ENCODE measurements around the gene SNRPD1. TPM values are rescaled to one million over a fixed set of nuclear protein-coding genes. Genes with fewer than 3 reads are reported as not detected.
A peak's percentile ranks its signal among the peaks of the same experiment; 100 is the strongest.
"Not testable (repeated sequence)": the region's sequence is repeated elsewhere in the genome, so short reads cannot be mapped to it uniquely, and the experiment has no call there.

The SNRPD1 gene
- 29.4 and 54.3 TPM in 2 replicates for total RNA-seq

DNA sequence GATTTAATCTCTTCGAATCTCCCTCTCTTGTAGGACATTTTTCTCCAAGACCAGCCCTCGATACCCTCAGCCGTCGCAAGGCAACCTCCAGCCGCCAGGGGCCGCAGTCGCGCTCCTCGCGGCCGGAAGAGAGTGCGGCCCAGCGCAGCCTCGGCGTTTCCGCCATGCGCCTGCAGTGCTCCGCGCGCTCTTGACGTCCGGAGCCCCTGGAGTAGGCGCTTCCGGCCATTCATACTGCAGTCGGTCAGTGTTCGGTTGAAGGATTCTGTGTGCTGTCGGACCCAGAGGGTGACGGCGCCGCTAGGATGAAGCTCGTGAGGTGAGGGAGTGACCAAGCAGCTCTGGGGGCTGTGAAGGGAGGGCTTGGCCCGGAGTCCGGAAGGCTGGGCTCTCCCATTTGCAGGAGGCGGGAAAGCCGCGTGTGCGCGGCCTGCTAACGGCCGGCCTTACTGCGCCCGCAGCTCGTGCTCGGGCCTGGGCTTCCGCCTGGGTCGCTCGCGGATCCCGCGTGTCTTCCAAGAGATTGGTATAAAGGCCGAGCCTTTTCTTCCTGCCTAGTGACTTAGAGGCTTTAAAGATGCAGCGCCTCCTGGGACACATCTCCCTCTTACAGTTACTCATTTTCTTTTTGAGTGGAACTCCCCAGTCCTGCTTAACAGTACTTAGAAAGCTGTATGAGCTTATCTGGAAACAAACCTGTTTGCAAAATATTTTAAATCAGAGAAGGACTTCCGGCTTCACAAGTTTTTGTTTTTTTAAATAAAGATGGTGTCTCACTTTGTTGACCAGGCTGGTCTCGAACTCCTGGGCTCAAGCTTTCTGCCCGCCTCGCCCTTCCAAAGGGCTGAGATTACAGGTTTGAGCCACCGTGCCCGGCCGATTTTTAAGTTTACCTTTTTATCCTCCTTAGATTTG lies at the start of gene SNRPD1:
SNRPD1 (plus strand) TSS at position 190 of the 915 bp plus-strand sequence; CDS start at position 306, 116 bp downstream.
- DNase-seq (ENCODE audit: low read depth): peak; percentile 48
- TF ChIP-seq, protein P1, sequence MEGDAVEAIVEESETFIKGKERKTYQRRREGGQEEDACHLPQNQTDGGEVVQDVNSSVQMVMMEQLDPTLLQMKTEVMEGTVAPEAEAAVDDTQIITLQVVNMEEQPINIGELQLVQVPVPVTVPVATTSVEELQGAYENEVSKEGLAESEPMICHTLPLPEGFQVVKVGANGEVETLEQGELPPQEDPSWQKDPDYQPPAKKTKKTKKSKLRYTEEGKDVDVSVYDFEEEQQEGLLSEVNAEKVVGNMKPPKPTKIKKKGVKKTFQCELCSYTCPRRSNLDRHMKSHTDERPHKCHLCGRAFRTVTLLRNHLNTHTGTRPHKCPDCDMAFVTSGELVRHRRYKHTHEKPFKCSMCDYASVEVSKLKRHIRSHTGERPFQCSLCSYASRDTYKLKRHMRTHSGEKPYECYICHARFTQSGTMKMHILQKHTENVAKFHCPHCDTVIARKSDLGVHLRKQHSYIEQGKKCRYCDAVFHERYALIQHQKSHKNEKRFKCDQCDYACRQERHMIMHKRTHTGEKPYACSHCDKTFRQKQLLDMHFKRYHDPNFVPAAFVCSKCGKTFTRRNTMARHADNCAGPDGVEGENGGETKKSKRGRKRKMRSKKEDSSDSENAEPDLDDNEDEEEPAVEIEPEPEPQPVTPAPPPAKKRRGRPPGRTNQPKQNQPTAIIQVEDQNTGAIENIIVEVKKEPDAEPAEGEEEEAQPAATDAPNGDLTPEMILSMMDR (conservative IDR thresholded peaks at IDR 0.05; ENCODE audit: low read depth, low read length): peak; percentile 94
- peak within 1 kb of the TSS; percentile 74 for H3K4me3 ChIP-seq (ENCODE audit: low read depth, low read length)

DNA sequence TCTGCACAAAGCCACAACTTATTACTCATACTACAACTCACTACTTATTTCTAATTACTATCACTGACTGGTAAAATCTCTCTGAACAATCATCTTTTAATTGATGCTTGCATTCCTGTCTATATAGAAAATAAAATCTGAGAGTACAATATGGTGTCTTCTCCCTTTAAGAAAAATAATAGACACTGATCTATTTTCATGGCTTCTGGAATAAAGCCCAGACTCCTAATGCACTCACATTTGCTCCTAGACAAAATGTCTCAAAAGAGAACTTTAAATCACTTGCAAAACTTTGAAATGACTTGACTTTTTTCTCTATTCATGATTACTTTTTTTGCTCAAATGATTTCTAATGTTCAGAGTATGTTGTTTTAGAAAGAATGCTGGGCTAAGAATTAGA lies 40.3 kb upstream of the SNRPD1 start:
- TF ChIP-seq, protein P1 (conservative IDR thresholded peaks at IDR 0.05; ENCODE audit: low read depth, low read length): no peak
- no peak for DNase-seq (ENCODE audit: low read depth)
- no peak overlapping the region for H3K4me3 ChIP-seq (ENCODE audit: low read depth, low read length)

DNA sequence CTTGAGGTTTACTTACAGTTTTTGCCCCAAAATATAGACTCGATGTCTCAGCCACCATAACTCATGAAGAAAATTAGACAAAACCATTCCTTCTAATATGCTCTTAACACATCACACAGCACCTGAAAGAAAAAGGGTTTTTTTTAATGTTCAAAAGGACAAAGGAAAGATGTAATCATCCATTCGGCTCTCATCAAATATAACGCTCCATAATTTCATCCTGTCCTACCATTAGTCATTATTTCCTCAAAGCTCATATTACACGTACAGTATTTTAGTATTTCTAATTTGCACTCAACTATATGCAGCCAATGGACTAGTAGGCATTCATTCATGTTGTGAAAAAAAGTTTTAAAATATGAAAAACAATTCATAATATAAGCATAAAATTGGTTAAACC lies 36.5 kb upstream of the SNRPD1 start:
- DNase-seq (ENCODE audit: low read depth): no peak
- TF ChIP-seq, protein P1 (conservative IDR thresholded peaks at IDR 0.05; ENCODE audit: low read depth, low read length): no peak
- H3K4me3 ChIP-seq (ENCODE audit: low read depth, low read length): no peak overlapping the region

DNA sequence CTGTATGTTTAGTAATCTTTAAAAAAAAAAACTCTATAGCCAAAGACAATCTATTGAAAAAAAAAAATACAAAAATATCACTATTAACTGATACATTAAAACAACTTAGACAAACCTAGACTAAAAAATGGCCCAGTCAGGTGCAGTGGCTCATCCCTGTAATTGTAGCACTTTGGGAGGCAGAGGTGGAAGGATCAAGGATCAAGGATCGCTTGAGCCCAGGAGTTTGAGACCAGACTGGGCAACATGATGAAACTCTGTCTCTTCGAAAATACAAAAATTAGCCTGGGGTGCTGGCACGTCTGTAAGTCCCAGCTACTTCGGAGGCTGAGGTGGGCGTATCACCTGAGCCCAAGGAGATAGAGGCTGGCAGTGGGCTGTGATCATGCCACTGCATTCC lies 27.7 kb upstream of the SNRPD1 start:
- no peak overlapping the region for H3K4me3 ChIP-seq (ENCODE audit: low read depth, low read length)
- DNase-seq (ENCODE audit: low read depth): no peak
- TF ChIP-seq, protein P1 (conservative IDR thresholded peaks at IDR 0.05; ENCODE audit: low read depth, low read length): no peak

DNA sequence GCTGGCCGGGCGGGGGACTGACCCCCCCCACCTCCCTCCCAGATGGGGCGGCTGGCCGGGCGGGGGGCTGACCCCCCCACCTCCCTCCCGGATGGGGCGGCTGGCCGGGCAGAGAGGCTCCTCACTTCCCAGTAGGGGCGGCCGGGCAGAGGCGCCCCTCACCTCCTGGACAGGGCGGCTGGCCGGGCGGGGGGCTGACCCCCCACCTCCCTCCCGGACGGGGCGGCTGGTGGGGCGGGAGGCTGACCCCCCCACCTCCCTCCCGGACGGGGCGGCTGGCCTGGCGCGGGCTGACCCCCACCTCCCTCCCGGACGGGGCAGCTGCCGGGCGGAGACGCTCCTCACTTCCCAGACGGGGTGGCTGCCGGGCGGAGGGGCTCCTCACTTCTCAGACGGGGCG lies 19.8 kb upstream of the SNRPD1 start:
- DNase-seq (ENCODE audit: low read depth); H3K4me3 ChIP-seq (ENCODE audit: low read depth, low read length): not testable (repeated sequence)

DNA sequence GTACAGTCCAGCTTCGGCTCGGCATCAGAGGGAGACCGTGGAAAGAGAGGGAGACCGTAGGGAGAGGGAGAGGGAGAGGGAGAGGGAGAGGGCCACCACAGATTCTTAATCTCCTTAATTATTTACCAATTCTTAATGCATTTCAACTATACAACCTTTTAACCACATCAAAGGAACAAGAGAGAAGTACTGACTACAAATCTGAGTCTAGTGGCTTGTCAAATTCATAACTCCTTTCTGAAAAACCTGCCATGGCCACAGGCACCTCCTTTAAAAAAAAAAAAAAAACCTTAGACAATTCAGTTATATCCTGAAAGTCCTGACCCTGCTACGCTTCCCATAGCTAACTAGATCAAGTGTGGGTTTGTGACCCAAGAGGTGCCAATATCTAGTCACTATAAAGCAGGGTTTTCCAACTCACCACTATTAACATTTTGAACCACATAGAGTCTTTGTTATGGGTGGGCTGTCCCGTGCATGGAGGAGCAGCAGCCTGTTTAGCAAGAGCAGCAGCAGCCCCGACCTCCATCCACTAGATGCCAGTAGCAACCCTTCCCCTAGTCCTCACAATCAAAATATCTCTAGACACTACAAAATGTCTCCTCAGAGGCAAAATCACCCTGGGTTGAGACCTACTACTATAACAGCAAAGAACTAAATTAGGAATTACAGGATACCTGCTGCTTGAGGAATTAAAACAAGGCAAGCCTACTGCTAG lies 18.4 kb upstream of the SNRPD1 start:
- no peak overlapping the region for H3K4me3 ChIP-seq (ENCODE audit: low read depth, low read length)
- DNase-seq (ENCODE audit: low read depth): no peak
- TF ChIP-seq, protein P1 (conservative IDR thresholded peaks at IDR 0.05; ENCODE audit: low read depth, low read length): no peak

DNA sequence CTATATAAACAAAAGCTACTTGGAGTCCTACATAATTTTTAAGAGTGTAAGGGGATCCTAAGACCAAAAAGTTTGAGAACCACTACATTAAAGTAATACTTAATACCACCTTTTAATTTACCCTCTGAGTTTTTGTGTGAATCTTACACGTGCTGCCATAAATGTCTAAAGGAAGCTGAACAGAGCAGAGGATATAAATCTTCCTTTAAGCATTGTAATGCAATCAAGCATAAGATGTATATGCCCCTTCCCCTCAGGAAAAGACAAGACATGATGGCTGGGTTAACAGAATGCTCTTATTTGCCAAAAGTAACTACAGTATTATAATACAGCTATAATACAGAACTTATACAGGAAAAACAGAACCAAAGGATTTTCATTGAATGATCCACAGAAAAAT lies 14.5 kb upstream of the SNRPD1 start:
- no peak for DNase-seq (ENCODE audit: low read depth)
- no peak overlapping the region for H3K4me3 ChIP-seq (ENCODE audit: low read depth, low read length)
- TF ChIP-seq, protein P1 (conservative IDR thresholded peaks at IDR 0.05; ENCODE audit: low read depth, low read length): no peak

Data from epithelial cell of proximal tubule (primary cell).